ENCODE measurements around the gene FBXW9.

FBXW9 gene

DNA sequence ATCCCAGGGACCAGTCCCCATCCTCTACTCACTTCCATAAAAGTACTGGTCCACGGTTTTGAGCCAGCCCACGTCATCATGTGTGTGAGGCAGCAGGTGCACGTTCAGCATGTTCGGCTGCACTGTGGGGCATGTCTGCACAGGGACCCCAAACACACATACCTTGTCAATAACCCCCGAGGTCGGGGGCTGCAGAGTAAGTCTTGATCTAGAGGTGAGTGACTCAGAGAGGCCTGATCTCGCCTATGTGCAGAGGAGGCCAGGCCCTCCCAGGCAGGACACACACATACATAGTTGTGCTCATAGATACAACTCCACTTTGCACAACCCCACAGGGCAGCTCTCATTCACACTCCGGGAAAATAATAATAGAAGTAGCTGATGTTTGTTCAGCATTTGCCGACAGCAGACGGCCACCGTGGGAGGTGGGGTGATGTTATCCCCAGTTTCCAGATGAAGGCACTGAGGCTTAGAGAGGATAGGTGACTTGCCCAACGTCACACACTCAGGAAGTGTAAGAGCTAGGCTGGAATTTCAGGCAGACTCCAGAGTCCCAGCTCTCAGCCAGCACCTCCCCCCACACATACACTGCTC, 30.7 kb downstream of the FBXW9 start:
- Histone ChIP-seq H3K27ac (ENCODE audit: low read depth, low read length) (peak overlapping the region; percentile 82), H3K4me2 (ENCODE audit: low read depth, low read length, poor library complexity, severe bottlenecking) (peak overlapping the region; percentile 66), H3K9me2 (replicated peaks; ENCODE audit: insufficient read depth, low read length) (no peaks in the 10 kb centered on the region), H3K79me2 (ENCODE audit: insufficient read depth, low read length) (peaks cover 46% of the 10 kb centered on the region), H3K36me3 (ENCODE audit: low read length) (no peaks in the 10 kb centered on the region; the same call in 1 of the 2 replicates), H4K20me1 (ENCODE audit: low read depth, low read length) (no peaks in the 10 kb centered on the region), H3K4me3 (ENCODE audit: insufficient read depth, low read length, poor library complexity, severe bottlenecking) (peak overlapping the region; percentile 95), H3K27me3 (ENCODE audit: low read length) (no peaks in the 10 kb centered on the region), H3K9ac (ENCODE audit: low read length) (peak overlapping the region; percentile 90), H3F3A (ENCODE audit: insufficient read depth) (peaks cover 7% of the 10 kb centered on the region; the same call in 1 of the 2 replicates), H2AFZ (ENCODE audit: low read depth, low read length, severe bottlenecking) (no peak overlapping the region), H3K9me3 (ENCODE audit: insufficient read depth, low read length) (no peaks in the 10 kb centered on the region)
- TF ChIP-seq, protein P1, sequence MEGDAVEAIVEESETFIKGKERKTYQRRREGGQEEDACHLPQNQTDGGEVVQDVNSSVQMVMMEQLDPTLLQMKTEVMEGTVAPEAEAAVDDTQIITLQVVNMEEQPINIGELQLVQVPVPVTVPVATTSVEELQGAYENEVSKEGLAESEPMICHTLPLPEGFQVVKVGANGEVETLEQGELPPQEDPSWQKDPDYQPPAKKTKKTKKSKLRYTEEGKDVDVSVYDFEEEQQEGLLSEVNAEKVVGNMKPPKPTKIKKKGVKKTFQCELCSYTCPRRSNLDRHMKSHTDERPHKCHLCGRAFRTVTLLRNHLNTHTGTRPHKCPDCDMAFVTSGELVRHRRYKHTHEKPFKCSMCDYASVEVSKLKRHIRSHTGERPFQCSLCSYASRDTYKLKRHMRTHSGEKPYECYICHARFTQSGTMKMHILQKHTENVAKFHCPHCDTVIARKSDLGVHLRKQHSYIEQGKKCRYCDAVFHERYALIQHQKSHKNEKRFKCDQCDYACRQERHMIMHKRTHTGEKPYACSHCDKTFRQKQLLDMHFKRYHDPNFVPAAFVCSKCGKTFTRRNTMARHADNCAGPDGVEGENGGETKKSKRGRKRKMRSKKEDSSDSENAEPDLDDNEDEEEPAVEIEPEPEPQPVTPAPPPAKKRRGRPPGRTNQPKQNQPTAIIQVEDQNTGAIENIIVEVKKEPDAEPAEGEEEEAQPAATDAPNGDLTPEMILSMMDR (IDR thresholded peaks at IDR 0.05; ENCODE audit: insufficient read depth, low read length, poor library complexity, severe bottlenecking): no peak
- no peak for TF ChIP-seq EZH2phosphoT487 (conservative IDR thresholded peaks at IDR 0.05; ENCODE audit: low read length)

DNA sequence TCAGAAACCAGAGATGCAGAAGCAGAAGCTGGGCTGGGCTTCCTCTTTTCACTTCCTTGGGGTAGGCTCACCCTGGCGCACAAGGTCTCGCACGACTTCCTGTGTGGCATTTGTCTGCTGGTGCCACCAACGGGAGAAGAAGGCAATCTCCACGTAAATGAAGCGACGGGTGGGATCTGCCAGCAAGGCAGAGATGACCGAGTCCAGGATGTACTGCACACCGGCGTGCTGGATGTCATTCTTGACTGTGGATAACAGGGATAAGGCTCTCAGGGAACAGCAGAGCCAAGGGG, 31.2 kb downstream of the FBXW9 start:
- Histone ChIP-seq H3K79me2 (ENCODE audit: insufficient read depth, low read length) (peaks cover 41% of the 10 kb centered on the region), H3K36me3 (ENCODE audit: low read length) (no peaks in the 10 kb centered on the region; the same call in 1 of the 2 replicates), H3K9me3 (ENCODE audit: insufficient read depth, low read length) (no peaks in the 10 kb centered on the region), H2AFZ (ENCODE audit: low read depth, low read length, severe bottlenecking) (no peak overlapping the region), H3K27me3 (ENCODE audit: low read length) (no peaks in the 10 kb centered on the region), H3K9ac (ENCODE audit: low read length) (peak overlapping the region; percentile 90), H3K4me2 (ENCODE audit: low read depth, low read length, poor library complexity, severe bottlenecking) (peak overlapping the region; percentile 66), H3K4me3 (ENCODE audit: insufficient read depth, low read length, poor library complexity, severe bottlenecking) (peak overlapping the region; percentile 95), H3K27ac (ENCODE audit: low read depth, low read length) (peak overlapping the region; percentile 82), H3F3A (ENCODE audit: insufficient read depth) (peaks cover 7% of the 10 kb centered on the region; the same call in 1 of the 2 replicates), H4K20me1 (ENCODE audit: low read depth, low read length) (no peaks in the 10 kb centered on the region), H3K9me2 (replicated peaks; ENCODE audit: insufficient read depth, low read length) (no peaks in the 10 kb centered on the region)
- TF ChIP-seq, protein P1 (IDR thresholded peaks at IDR 0.05; ENCODE audit: insufficient read depth, low read length, poor library complexity, severe bottlenecking): no peak
- TF ChIP-seq EZH2phosphoT487 (conservative IDR thresholded peaks at IDR 0.05; ENCODE audit: low read length): no peak

DNA sequence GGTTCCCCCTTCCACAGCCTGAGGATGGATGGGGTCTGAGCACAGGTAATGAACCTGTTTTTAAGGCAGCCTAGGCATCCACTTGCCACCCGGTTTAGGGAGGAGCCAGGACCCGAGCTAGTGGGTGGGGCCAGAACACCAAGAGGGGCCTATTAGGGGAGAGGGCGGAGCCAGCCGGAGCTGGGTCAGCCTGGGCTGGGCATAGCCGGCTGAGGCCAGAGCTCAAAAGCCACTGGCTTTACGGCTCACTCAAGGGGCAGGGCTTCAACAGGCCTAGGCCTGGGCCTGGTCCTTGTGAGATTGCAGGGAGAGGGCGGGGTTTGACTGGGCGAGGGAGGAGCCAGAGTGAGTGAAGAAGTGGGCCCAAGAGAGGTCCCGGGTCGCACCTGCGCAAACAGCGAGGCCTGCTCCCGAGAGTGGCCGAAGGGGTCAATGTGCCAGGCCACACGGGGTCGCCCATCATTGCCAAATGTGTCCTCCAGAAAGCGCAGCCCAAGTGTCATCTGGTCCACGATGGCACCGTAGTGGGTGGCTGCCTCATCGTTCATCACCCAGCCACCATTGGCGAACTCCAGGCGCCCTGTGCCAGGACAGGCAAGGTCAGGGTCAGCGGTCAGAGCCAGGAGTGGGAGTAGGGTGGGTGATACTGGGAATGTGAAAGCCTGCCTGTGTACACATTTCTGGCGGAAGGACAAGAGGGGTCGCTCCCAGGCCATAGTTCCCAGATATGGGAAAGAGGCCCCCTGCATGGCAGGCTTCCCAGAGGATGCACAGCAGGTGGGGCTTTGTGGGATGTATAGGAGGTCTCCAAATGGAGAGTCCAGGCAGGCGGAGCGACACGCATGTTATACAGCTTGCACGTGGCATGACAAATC, 31.8 kb downstream of the FBXW9 start:
- TF ChIP-seq, protein P1 (IDR thresholded peaks at IDR 0.05; ENCODE audit: insufficient read depth, low read length, poor library complexity, severe bottlenecking): no peak
- no peak for TF ChIP-seq EZH2phosphoT487 (conservative IDR thresholded peaks at IDR 0.05; ENCODE audit: low read length)
- no peaks in the 10 kb centered on the region for H3K9me2 ChIP-seq (replicated peaks; ENCODE audit: insufficient read depth, low read length)
- no peaks in the 10 kb centered on the region for H3K9me3 ChIP-seq (ENCODE audit: insufficient read depth, low read length)
- H3K9ac ChIP-seq (ENCODE audit: low read length): peak overlapping the region; percentile 90
- H3K79me2 ChIP-seq (ENCODE audit: insufficient read depth, low read length): peaks cover 36% of the 10 kb centered on the region
- peak overlapping the region; percentile 66 for H3K4me2 ChIP-seq (ENCODE audit: low read depth, low read length, poor library complexity, severe bottlenecking)
- no peaks in the 10 kb centered on the region for H4K20me1 ChIP-seq (ENCODE audit: low read depth, low read length)
- H3K27me3 ChIP-seq (ENCODE audit: low read length): no peaks in the 10 kb centered on the region
- H3F3A ChIP-seq (ENCODE audit: insufficient read depth): peaks cover 7% of the 10 kb centered on the region; the same call in 1 of the 2 replicates
- no peaks in the 10 kb centered on the region; the same call in 1 of the 2 replicates for H3K36me3 ChIP-seq (ENCODE audit: low read length)
- H3K27ac ChIP-seq (ENCODE audit: low read depth, low read length): peak overlapping the region; percentile 82
- no peak overlapping the region for H3K4me3 ChIP-seq (ENCODE audit: insufficient read depth, low read length, poor library complexity, severe bottlenecking)
- peak overlapping the region; percentile 14 for H2AFZ ChIP-seq (ENCODE audit: low read depth, low read length, severe bottlenecking)
